Measurements from ENCODE around the gene FMN1.

Gene FMN1

GRCh38 chr15:32838820-32839219 lies 355.7 kb downstream of the FMN1 start:
- no peaks in the 10 kb centered on the region for H3K4me1 ChIP-seq (ENCODE audit: control insufficient read depth, low read length)
- H3K27me3 ChIP-seq (ENCODE audit: control insufficient read depth, low read length): peaks cover 2% of the 10 kb centered on the region; the same call in 1 of the 2 replicates
- H4K20me1 ChIP-seq (ENCODE audit: control insufficient read depth, insufficient read depth, low read depth, low read length): no peaks in the 10 kb centered on the region
- no peaks in the 10 kb centered on the region for H3K79me2 ChIP-seq (ENCODE audit: control insufficient read depth, low read length)
- H3F3A ChIP-seq (ENCODE audit: control insufficient read depth, insufficient read depth): no peaks in the 10 kb centered on the region
- H3K27ac ChIP-seq (ENCODE audit: low read depth, low read length): no peak overlapping the region
- no peaks in the 10 kb centered on the region for H3K36me3 ChIP-seq (ENCODE audit: control insufficient read depth, low read length)
- TF ChIP-seq EZH2phosphoT487 (IDR thresholded peaks at IDR 0.05; ENCODE audit: borderline replicate concordance, low read length) (no peak), CTCF (IDR thresholded peaks at IDR 0.05; ENCODE audit: low read depth, low read length, poor library complexity, severe bottlenecking) (no peak)
- H3K4me3 ChIP-seq (ENCODE audit: low read length): no peak overlapping the region
- no peaks in the 10 kb centered on the region for H3K9me2 ChIP-seq (replicated peaks; ENCODE audit: control insufficient read depth, low read length)
- H3K4me2 ChIP-seq (ENCODE audit: low read length): no peak overlapping the region
- H3K9me3 ChIP-seq (ENCODE audit: control insufficient read depth, insufficient read depth, low read length): no peaks in the 10 kb centered on the region

GRCh38 chr15:32838338-32838737 lies 356.2 kb downstream of the FMN1 start:
- Histone ChIP-seq H3K27ac (ENCODE audit: low read depth, low read length) (no peak overlapping the region), H3K27me3 (ENCODE audit: control insufficient read depth, low read length) (peaks cover 2% of the 10 kb centered on the region; the same call in 1 of the 2 replicates), H3K79me2 (ENCODE audit: control insufficient read depth, low read length) (no peaks in the 10 kb centered on the region), H3F3A (ENCODE audit: control insufficient read depth, insufficient read depth) (no peaks in the 10 kb centered on the region), H3K4me2 (ENCODE audit: low read length) (no peak overlapping the region), H3K36me3 (ENCODE audit: control insufficient read depth, low read length) (no peaks in the 10 kb centered on the region), H3K9me3 (ENCODE audit: control insufficient read depth, insufficient read depth, low read length) (no peaks in the 10 kb centered on the region), H4K20me1 (ENCODE audit: control insufficient read depth, insufficient read depth, low read depth, low read length) (no peaks in the 10 kb centered on the region), H3K9me2 (replicated peaks; ENCODE audit: control insufficient read depth, low read length) (no peaks in the 10 kb centered on the region), H3K4me1 (ENCODE audit: control insufficient read depth, low read length) (no peaks in the 10 kb centered on the region), H3K4me3 (ENCODE audit: low read length) (no peak overlapping the region)
- TF ChIP-seq EZH2phosphoT487 (IDR thresholded peaks at IDR 0.05; ENCODE audit: borderline replicate concordance, low read length): no peak
- no peak for TF ChIP-seq CTCF (IDR thresholded peaks at IDR 0.05; ENCODE audit: low read depth, low read length, poor library complexity, severe bottlenecking)

DNA sequence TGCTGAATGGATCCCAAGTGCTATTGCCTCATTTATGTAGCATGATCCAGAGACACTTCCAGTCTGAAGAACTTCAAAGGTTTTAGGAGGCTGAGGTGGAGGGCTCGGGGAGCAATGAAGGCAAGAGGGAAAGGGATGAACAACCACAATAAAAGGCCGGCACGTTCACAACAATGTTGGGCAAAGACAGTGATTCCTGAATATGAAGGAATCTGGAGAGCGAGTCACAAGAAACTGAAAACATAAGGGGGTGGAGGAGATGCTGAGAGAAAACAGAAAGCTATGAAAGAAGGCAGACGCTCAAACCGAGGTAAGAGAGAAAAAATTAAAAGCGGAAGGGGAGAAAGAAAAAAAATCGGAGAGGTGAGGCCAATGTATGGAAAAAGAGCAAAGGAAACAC lies 356.6 kb downstream of the FMN1 start:
- Histone ChIP-seq H3K79me2 (ENCODE audit: control insufficient read depth, low read length) (no peaks in the 10 kb centered on the region), H3K4me2 (ENCODE audit: low read length) (no peak overlapping the region), H4K20me1 (ENCODE audit: control insufficient read depth, insufficient read depth, low read depth, low read length) (no peaks in the 10 kb centered on the region), H3K36me3 (ENCODE audit: control insufficient read depth, low read length) (no peaks in the 10 kb centered on the region), H3K9me2 (replicated peaks; ENCODE audit: control insufficient read depth, low read length) (no peaks in the 10 kb centered on the region), H3K4me1 (ENCODE audit: control insufficient read depth, low read length) (no peaks in the 10 kb centered on the region), H3K4me3 (ENCODE audit: low read length) (no peak overlapping the region), H3K27ac (ENCODE audit: low read depth, low read length) (no peak overlapping the region), H3F3A (ENCODE audit: control insufficient read depth, insufficient read depth) (no peaks in the 10 kb centered on the region), H3K9me3 (ENCODE audit: control insufficient read depth, insufficient read depth, low read length) (no peaks in the 10 kb centered on the region), H3K27me3 (ENCODE audit: control insufficient read depth, low read length) (peaks cover 2% of the 10 kb centered on the region; the same call in 1 of the 2 replicates)
- TF ChIP-seq CTCF (IDR thresholded peaks at IDR 0.05; ENCODE audit: low read depth, low read length, poor library complexity, severe bottlenecking) (no peak), EZH2phosphoT487 (IDR thresholded peaks at IDR 0.05; ENCODE audit: borderline replicate concordance, low read length) (no peak)

Measured in DOHH2 (cell line).